K562 (cell line): ENCODE results near the gene RNF103. TPM values are rescaled to one million over a fixed set of nuclear protein-coding genes. Genes with fewer than 3 reads are reported as not detected.

Experiments used
- ATAC-seq: fragments of 200-7000 bp; cut with Tn5 transposase; 3 replicates; pipeline ENCODE4 v1.9.1; 2020; ENCODE audit warnings: moderate library complexity
- BruUV-seq: library from RNA; stranded (reverse); fragments of 400-500 nt; replicated peaks from 2 replicates; lab custom pipeline; 2021; lab: Mats Ljungman, UMichigan
- CTCF ChIA-PET: fragments of 300-600 bp; formaldehyde crosslinking; extraction: SDS; loops from one replicate; lab custom pipeline; 2021; ENCODE audit warnings: low intra/inter-chr PET ratio; lab: Yijun Ruan, JAX
- POLR2A ChIA-PET: fragments of 300-600, 350-650 bp; sonication (Branson Sonifier 250); formaldehyde crosslinking; extraction: SDS; loops from one replicate; lab custom pipeline; 2021; ENCODE audit warnings: antibody characterized with exemption, inconsistent platforms; lab: Yijun Ruan, JAX
- DNase-seq, 4 experiments: peaks; one replicate each; pipeline versions ENCODE4 v3.0.0 to v3.0.0-alpha.2; 2011 to 2018; ENCODE audit warnings: low spot score in 3 of 4, mixed read lengths in 3 of 4; ENCODE audit errors: extremely low read depth in 1 of 4
- FAIRE-seq: peaks from 2 replicates; lab custom pipeline; 2011; peaks lifted over from hg19 to GRCh38; lab: Jason Lieb, UNC
- H2AFZ ChIP-seq: 2 replicates; pipeline ENCODE4 v1.6.0; 2011; ENCODE audit warnings: low read depth, low read length, control low read depth, inconsistent platforms
- H3K27ac ChIP-seq: fragments of 200-600 bp; 3 replicates; pipeline ENCODE4 v1.8.0; 2011; ENCODE audit warnings: low read depth, mild to moderate bottlenecking, control low read depth, inconsistent platforms, low read length, moderate library complexity, mixed read lengths; ENCODE audit errors: extremely low read depth
- H3K27me3 ChIP-seq, 2 experiments: fragments of 300-600 bp in 1 of 2; 2 replicates in 1 of 2; 3 replicates in 1 of 2; pipeline versions ENCODE4 v1.6.0 to v1.8.0; 2011; ENCODE audit warnings: inconsistent platforms in 2 of 2, low read length in 2 of 2, mild to moderate bottlenecking in 1 of 2, mixed read lengths in 1 of 2, moderate library complexity in 1 of 2; ENCODE audit not compliant: control insufficient read depth in 2 of 2, insufficient read depth in 2 of 2
- H3K36me3 ChIP-seq: fragments of 300-600 bp; 3 replicates; pipeline ENCODE4 v1.8.0; 2011; ENCODE audit warnings: mild to moderate bottlenecking, low read length, inconsistent platforms; ENCODE audit not compliant: control insufficient read depth, insufficient read depth
- H3K4me1 ChIP-seq, 2 experiments: fragments of 200-600 bp in 1 of 2; replicated peaks in 1 of 2; 2 replicates in 1 of 2; 3 replicates in 1 of 2; pipeline versions ENCODE4 v1.5.1 to v1.8.0; 2011; ENCODE audit warnings: inconsistent platforms in 2 of 2, low read length in 2 of 2, mild to moderate bottlenecking in 1 of 2, mixed read lengths in 1 of 2, moderate library complexity in 1 of 2; ENCODE audit not compliant: control insufficient read depth in 2 of 2, insufficient read depth in 2 of 2
- H3K4me2 ChIP-seq: 2 replicates; pipeline ENCODE4 v1.6.1; 2011; ENCODE audit warnings: low read length, control low read depth, inconsistent platforms, mixed read lengths; ENCODE audit not compliant: insufficient read depth
- H3K4me3 ChIP-seq: fragments of 200-600 bp; sonication (generic), shearing (Covaris generic); 2 replicates; pipeline ENCODE4 v1.5.1; 2016; ENCODE audit warnings: control low read depth, inconsistent platforms
- H3K79me2 ChIP-seq: fragments of 200-600 bp; 3 replicates; pipeline ENCODE4 v1.8.0; 2011; ENCODE audit warnings: low read length, inconsistent platforms; ENCODE audit not compliant: control insufficient read depth, insufficient read depth
- H3K9ac ChIP-seq, 2 experiments: 2 replicates each; pipeline versions ENCODE4 v1.6.0 to v1.6.1; 2011; ENCODE audit warnings: low read depth in 2 of 2, low read length in 2 of 2, control low read depth in 1 of 2, inconsistent platforms in 1 of 2, mild to moderate bottlenecking in 1 of 2, mixed read lengths in 1 of 2; ENCODE audit not compliant: insufficient read depth in 1 of 2
- H3K9me1 ChIP-seq: one replicate; pipeline ENCODE4 v1.6.0; 2011; ENCODE audit warnings: inconsistent platforms, mild to moderate bottlenecking, low read length, moderate library complexity; ENCODE audit not compliant: control insufficient read depth, insufficient read depth
- H3K9me3 ChIP-seq: replicated peaks from 2 replicates; pipeline ENCODE4 v1.5.1; 2011; ENCODE audit warnings: low read depth, low read length, inconsistent platforms; ENCODE audit not compliant: control insufficient read depth, insufficient read depth
- H4K20me1 ChIP-seq: replicated peaks from 2 replicates; pipeline ENCODE4 v1.6.1; 2011; ENCODE audit warnings: low read length, inconsistent platforms, mixed read lengths; ENCODE audit not compliant: control insufficient read depth, insufficient read depth
- DACH1 ChIP-seq: fragments of 450-650 bp; IDR thresholded peaks from 2 replicates; pipeline ENCODE4 v1.6.1; 2018; ENCODE audit not compliant: partially characterized antibody
- DPF2 ChIP-seq: fragments of 450-650 bp; IDR thresholded peaks from 2 replicates; pipeline ENCODE4 v1.6.1; 2016
- GATAD2B ChIP-seq: fragments of 450-650 bp; IDR thresholded peaks from 2 replicates; pipeline ENCODE4 v1.6.1; 2017; ENCODE audit warnings: mild to moderate bottlenecking, borderline replicate concordance
- ZBTB7A ChIP-seq: IDR thresholded peaks from 2 replicates; pipeline ENCODE4 v1.6.1; 2011; ENCODE audit warnings: low read depth, mild to moderate bottlenecking, low read length, moderate library complexity, borderline replicate concordance; ENCODE audit not compliant: control insufficient read depth
- ZNF354B ChIP-seq: fragments of 250-450 bp; sonication (Bioruptor Pico); IDR thresholded peaks from 2 replicates; pipeline ENCODE4 v1.4.0; 2020
- ZZZ3 ChIP-seq: fragments of 450-650 bp; IDR thresholded peaks from 2 replicates; pipeline ENCODE4 v1.6.1; 2016; ENCODE audit warnings: antibody characterized with exemption, mild to moderate bottlenecking, moderate library complexity
- in situ Hi-C: fragments of 300-500 bp; cut with MboI; formaldehyde crosslinking; loops from 4 replicates; pipeline ENCODE4 v1.15.0; 2018; ENCODE audit warnings: inconsistent platforms, mixed read lengths
- intact Hi-C: fragments of 100-400 bp; cut with micrococcal nuclease; formaldehyde crosslinking; loops from 2 replicates; pipeline ENCODE4 v1.14.2; 2022
- polyA plus RNA-seq, 8 experiments: library from polyadenylated mRNA; depleted of rRNA in 4 of 8; stranded (reverse) in 5 of 8; unstranded in 3 of 8; fragments of >200 nt; fragmentation: Nextera tagmentation in 2 of 8; fragmentation: Illumina TruSeq in 1 of 8; extraction: Ambion mirVana in 2 of 8; extraction: Trizol in 1 of 8; gene quantifications; 2 replicates each; pipeline versions ENCODE4 v1.2.1 to v1.2.3, GENCODE V29; 2011 to 2014; ENCODE audit warnings: inconsistent platforms in 1 of 8, missing spikeins in 1 of 8
- total RNA-seq, 7 experiments: library from RNA; depleted of rRNA in 6 of 7; stranded (reverse); fragments of >200 nt in 6 of 7; fragmentation: Illumina TruSeq in 2 of 7; extraction: Trizol in 2 of 7; gene quantifications; 2 replicates each; pipeline versions ENCODE4 v1.2.1 to v1.2.3, GENCODE V29; 2011 to 2021; ENCODE audit warnings: low replicate concordance in 1 of 7
- TF ChIP-seq, protein P1 (sequence below), 2 experiments: fragments of 450-650 bp in 1 of 2; sonication (generic) in 1 of 2; formaldehyde crosslinking in 1 of 2; IDR thresholded peaks in 1 of 2; conservative IDR thresholded peaks in 1 of 2; 2 replicates each; pipeline versions ENCODE4 v1.6.1 to v1.8.1; 2016 to 2023; ENCODE audit warnings: mild to moderate bottlenecking in 2 of 2, moderate library complexity in 2 of 2, inconsistent platforms in 1 of 2, missing genetic modification reagents in 1 of 2
- TF ChIP-seq, protein P2 (sequence below): fragments of 450-650 bp; IDR thresholded peaks from 2 replicates; pipeline ENCODE4 v1.6.1; 2016; ENCODE audit warnings: antibody characterized with exemption

Gene RNF103
- total and polyA plus RNA-seq, 9 of the 15 experiments (the other 6 are each of a cell fraction or from before 2014, with no cell fraction given): 1.2 to 6.8 (median 4.6) TPM

DNA sequence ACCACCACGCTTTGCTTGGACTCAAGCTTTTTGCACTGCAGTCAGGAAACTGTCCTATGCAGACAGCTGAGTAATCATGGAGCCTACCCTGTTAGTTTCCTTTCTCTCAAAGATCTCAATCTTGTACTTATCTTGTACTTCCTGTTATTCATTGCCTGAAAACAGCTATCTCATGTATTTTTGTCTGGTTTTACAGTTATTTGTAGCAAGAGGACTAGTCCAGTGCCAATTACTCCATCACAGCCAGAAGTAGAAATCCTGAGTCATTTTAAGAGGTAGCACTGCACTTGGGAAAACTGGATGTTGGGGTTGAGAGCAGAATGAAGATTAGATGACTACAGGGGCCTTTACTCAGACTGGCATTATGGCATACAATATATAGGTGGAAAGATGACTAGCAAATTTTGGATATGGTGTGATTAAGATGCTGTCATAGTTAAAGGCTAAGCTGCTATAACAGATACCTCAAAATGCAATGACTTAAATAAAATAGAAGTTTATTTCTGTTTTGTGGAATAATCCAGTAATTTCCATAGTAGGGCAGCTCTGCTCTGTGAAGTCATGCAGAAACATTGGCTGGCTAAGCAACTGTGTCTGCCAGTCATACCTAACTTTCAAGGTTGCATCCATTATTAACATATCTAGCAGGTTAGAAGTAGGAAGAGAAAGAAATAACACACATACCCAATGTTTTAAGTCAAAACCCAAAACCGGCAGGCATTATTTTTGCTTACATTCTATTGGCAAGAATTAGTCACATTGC lies 39.3 kb downstream of the RNF103 start (continued):
- TF ChIP-seq, protein P1, sequence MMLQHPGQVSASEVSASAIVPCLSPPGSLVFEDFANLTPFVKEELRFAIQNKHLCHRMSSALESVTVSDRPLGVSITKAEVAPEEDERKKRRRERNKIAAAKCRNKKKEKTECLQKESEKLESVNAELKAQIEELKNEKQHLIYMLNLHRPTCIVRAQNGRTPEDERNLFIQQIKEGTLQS (IDR thresholded peaks at IDR 0.05): peak; percentile 40; the same call in 1 of the 2 replicates
- TF ChIP-seq, protein P1 (CRISPR knock-in tag; conservative IDR thresholded peaks at IDR 0.05): no peak
- TF ChIP-seq ZZZ3 (no peak), GATAD2B (no peak), DPF2 (peak; percentile 80), ZBTB7A (no peak)

DNA sequence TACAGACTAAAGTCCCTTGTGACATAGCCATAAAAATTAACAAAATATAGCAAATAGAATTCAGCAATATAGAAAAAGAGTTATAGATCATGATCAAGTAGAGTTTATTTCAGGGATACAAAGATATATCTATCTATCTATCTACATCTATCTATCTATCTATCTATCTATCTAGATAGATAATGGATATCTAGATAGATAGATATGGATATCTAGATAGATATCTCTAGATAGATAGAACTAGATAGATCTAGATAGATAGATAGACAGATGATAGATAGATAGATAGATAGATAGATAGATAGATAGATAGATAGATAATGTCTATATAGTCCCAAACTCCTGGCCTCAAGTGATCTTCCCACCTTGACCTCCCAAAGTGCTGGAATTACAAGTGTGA lies 43.1 kb downstream of the RNF103 start:
- no TSS peak for BruUV-seq
- in situ Hi-C loops: no loop called here
- no peaks in the 10 kb centered on the region for H3K9me1 ChIP-seq
- H3K4me3 ChIP-seq: no peak overlapping the region
- H3K4me2 ChIP-seq: no peak overlapping the region
- TF ChIP-seq DACH1 (peak; percentile 88), GATAD2B (peak; percentile 69; the same call in 1 of the 2 replicates), ZNF354B (CRISPR knock-in tag) (no peak)
- TF ChIP-seq, protein P2, sequence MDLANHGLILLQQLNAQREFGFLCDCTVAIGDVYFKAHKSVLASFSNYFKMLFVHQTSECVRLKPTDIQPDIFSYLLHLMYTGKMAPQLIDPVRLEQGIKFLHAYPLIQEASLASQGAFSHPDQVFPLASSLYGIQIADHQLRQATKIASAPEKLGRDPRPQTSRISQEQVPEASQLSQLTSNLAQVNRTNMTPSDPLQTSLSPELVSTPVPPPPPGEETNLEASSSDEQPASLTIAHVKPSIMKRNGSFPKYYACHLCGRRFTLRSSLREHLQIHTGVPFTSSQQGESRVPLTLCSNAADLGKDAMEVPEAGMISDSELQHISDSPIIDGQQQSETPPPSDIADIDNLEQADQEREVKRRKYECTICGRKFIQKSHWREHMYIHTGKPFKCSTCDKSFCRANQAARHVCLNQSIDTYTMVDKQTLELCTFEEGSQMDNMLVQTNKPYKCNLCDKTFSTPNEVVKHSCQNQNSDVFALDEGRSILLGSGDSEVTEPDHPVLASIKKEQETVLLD: peak; percentile 40; the same call in 1 of the 2 replicates
- H3K27me3 ChIP-seq: no peaks in the 10 kb centered on the region
- no peak overlapping the region for H3K27ac ChIP-seq
- FAIRE-seq: no peak
- ATAC-seq: no peak
- H3K79me2 ChIP-seq: no peaks in the 10 kb centered on the region
- no peaks in the 10 kb centered on the region for H4K20me1 ChIP-seq
- no peak for DNase-seq
- CTCF ChIA-PET: no interaction called here
- peaks cover 0 to 12% of the 10 kb centered on the region in 2 experiments; a peak in 2 of 5 replicates for H3K4me1 ChIP-seq
- H2AFZ ChIP-seq: no peak overlapping the region
- POLR2A ChIA-PET: no interaction called here
- H3K9ac ChIP-seq: no peak overlapping the region
- intact Hi-C loops: no loop called here
- H3K36me3 ChIP-seq: no peaks in the 10 kb centered on the region
- H3K9me3 ChIP-seq: no peaks in the 10 kb centered on the region
